GM18907 (cell line): ENCODE measurements around the gene OR13J1.
"Not testable (repeated sequence)": the region's sequence is repeated elsewhere in the genome, so short reads cannot be mapped to it uniquely, and the experiment has no call there.

Experiments used
- ATAC-seq: cut with Tn5 transposase; IDR thresholded peaks from one replicate; pipeline ENCODE4 v1.9.1; 2021; ENCODE audit warnings: mild to moderate bottlenecking, moderate library complexity; ENCODE audit not compliant: unreplicated experiment

Gene OR13J1

GRCh38 chr9:35870351-35870923, at the start of gene OR13J1:
OR13J1 (minus strand) TSS chr9:35870401; CDS start chr9:35870401, 0 bp downstream.
- no peak for ATAC-seq

- no peak for ATAC-seq
Observed at GRCh38 chr9:35919212-35920008, 49.2 kb upstream of the OR13J1 start.

GRCh38 chr9:35918780-35919179, 48.6 kb upstream of the OR13J1 start:
- no peak for ATAC-seq

- ATAC-seq: no peak
Observed at GRCh38 chr9:35917261-35917660, 47.1 kb upstream of the OR13J1 start.

- no peak for ATAC-seq
Observed at GRCh38 chr9:35915681-35916294, 45.6 kb upstream of the OR13J1 start.

- no peak for ATAC-seq
Observed at GRCh38 chr9:35914301-35914807, 44.2 kb upstream of the OR13J1 start.

GRCh38 chr9:35913429-35913828, 43.2 kb upstream of the OR13J1 start:
- not testable (repeated sequence) for ATAC-seq

- no peak for ATAC-seq
Observed at GRCh38 chr9:35912791-35913400, 42.7 kb upstream of the OR13J1 start.

- ATAC-seq: no peak
Observed at GRCh38 chr9:35911690-35912089, 41.5 kb upstream of the OR13J1 start.

- no peak for ATAC-seq
Observed at GRCh38 chr9:35910613-35911359, 40.6 kb upstream of the OR13J1 start.

GRCh38 chr9:35909687-35910612, 39.7 kb upstream of the OR13J1 start:
- no peak for ATAC-seq

GRCh38 chr9:35909274-35909673, 39.1 kb upstream of the OR13J1 start, which contains the start of gene SPAAR:
SPAAR (plus strand) TSS chr9:35909490; CDS start chr9:35910464, 974 bp downstream.
- no peak for ATAC-seq

- ATAC-seq: no peak
Observed at GRCh38 chr9:35908504-35909125, 38.4 kb upstream of the OR13J1 start.

- ATAC-seq: no peak
Observed at GRCh38 chr9:35907711-35908503, 37.7 kb upstream of the OR13J1 start.

- ATAC-seq: no peak
Observed at GRCh38 chr9:35906923-35907699, 36.9 kb upstream of the OR13J1 start.

GRCh38 chr9:35905912-35906679, 35.9 kb upstream of the OR13J1 start, which contains the start of gene HRCT1:
HRCT1 (plus strand) TSS chr9:35906202; CDS start chr9:35906288, 86 bp downstream.
- ATAC-seq: no peak
